ENCODE data around the gene CCDC61. TPM values are rescaled to one million over a fixed set of nuclear protein-coding genes. Genes with fewer than 3 reads are reported as not detected.
A peak's percentile ranks its signal among the peaks of the same experiment; 100 is the strongest.

CCDC61 gene
- total RNA-seq, 1 donor from 2014 or later = 9.5 TPM

- peak overlapping the region; percentile 82 for H3K4me3 Mint-ChIP-seq (ENCODE audit: unreplicated experiment)
Observed at GRCh38 chr19:46014941-46015686, 19.8 kb downstream of the CCDC61 start.

GRCh38 chr19:46015687-46016425 lies 20.6 kb downstream of the CCDC61 start:
- DNase-seq (ENCODE audit: low spot score) = peak; percentile 19
- peaks cover 3% of the 10 kb centered on the region for H3K36me3 Mint-ChIP-seq (ENCODE audit: low read depth, unreplicated experiment)
- peak overlapping the region; percentile 82 for H3K4me3 Mint-ChIP-seq (ENCODE audit: unreplicated experiment)
- peaks cover 14% of the 10 kb centered on the region for H3K27me3 Mint-ChIP-seq (ENCODE audit: unreplicated experiment)
- H3K4me1 Mint-ChIP-seq (ENCODE audit: unreplicated experiment) = peaks cover 11% of the 10 kb centered on the region
- no peak for TF ChIP-seq CTCF (IDR thresholded peaks at IDR 0.05; ENCODE audit: unreplicated experiment)
- H3K9me3 Mint-ChIP-seq (ENCODE audit: unreplicated experiment) = no peaks in the 10 kb centered on the region
- H3K27ac Mint-ChIP-seq (ENCODE audit: unreplicated experiment) = no peak overlapping the region

More at GRCh38 chr19:46014941-46015686, 19.8 kb downstream of the CCDC61 start:
- H3K36me3 Mint-ChIP-seq (ENCODE audit: low read depth, unreplicated experiment) = peaks cover 5% of the 10 kb centered on the region
- peak; percentile 50 for DNase-seq (ENCODE audit: low spot score)
- no peaks in the 10 kb centered on the region for H3K9me3 Mint-ChIP-seq (ENCODE audit: unreplicated experiment)
- peaks cover 11% of the 10 kb centered on the region for H3K4me1 Mint-ChIP-seq (ENCODE audit: unreplicated experiment)
- TF ChIP-seq CTCF (IDR thresholded peaks at IDR 0.05; ENCODE audit: unreplicated experiment) = no peak
- no peak overlapping the region for H3K27ac Mint-ChIP-seq (ENCODE audit: unreplicated experiment)
- peaks cover 17% of the 10 kb centered on the region for H3K27me3 Mint-ChIP-seq (ENCODE audit: unreplicated experiment)

DNA sequence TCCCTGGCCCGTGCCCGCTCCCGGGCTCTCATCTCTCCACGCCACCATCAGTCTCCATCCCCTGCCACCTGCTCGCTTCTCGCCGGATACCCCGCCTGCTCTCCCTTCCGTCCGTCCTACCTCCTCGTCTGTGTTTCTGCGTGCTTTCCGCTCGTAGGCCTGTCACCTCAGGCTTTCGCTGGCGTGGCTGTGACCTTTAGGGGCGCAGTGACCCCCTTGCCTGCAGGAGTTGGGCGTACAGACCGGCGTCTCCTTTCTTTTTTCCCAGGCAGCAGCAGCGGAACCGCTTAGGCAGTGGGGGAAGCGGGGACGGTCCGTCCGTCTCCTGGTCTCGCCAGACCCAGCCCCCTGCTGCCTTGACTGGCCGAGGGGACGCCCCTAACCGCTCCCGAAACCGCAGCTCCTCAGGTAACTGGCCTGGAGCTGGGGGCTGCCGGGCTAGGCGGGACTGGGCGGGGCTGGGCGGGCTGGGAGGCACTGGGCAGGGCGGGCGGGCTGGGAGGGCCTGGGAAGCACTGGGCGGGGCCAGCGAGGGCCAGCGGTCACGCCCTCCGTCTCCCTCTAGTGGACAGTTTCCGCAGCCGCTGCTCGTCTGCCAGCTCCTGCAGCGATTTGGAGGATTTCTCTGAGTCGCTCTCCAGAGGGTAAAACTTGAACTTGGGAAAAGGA lies 21.3 kb downstream of the CCDC61 start:
- no peaks in the 10 kb centered on the region for H3K9me3 Mint-ChIP-seq (ENCODE audit: unreplicated experiment)
- TF ChIP-seq CTCF (IDR thresholded peaks at IDR 0.05; ENCODE audit: unreplicated experiment) = peak; percentile 80
- H3K27ac Mint-ChIP-seq (ENCODE audit: unreplicated experiment) = peak overlapping the region; percentile 42
- H3K36me3 Mint-ChIP-seq (ENCODE audit: low read depth, unreplicated experiment) = peaks cover 3% of the 10 kb centered on the region
- H3K27me3 Mint-ChIP-seq (ENCODE audit: unreplicated experiment) = peaks cover 16% of the 10 kb centered on the region
- DNase-seq (ENCODE audit: low spot score) = peak; percentile 88
- H3K4me1 Mint-ChIP-seq (ENCODE audit: unreplicated experiment) = peaks cover 11% of the 10 kb centered on the region
- peak overlapping the region; percentile 69 for H3K4me3 Mint-ChIP-seq (ENCODE audit: unreplicated experiment)

- no peaks in the 10 kb centered on the region for H3K9me3 Mint-ChIP-seq (ENCODE audit: unreplicated experiment)
- DNase-seq (ENCODE audit: low spot score) = no peak
- H3K4me3 Mint-ChIP-seq (ENCODE audit: unreplicated experiment) = peak overlapping the region; percentile 69
- H3K27me3 Mint-ChIP-seq (ENCODE audit: unreplicated experiment) = peaks cover 20% of the 10 kb centered on the region
- H3K27ac Mint-ChIP-seq (ENCODE audit: unreplicated experiment) = no peak overlapping the region
- H3K4me1 Mint-ChIP-seq (ENCODE audit: unreplicated experiment) = peaks cover 11% of the 10 kb centered on the region
- peak; percentile 21 for TF ChIP-seq CTCF (IDR thresholded peaks at IDR 0.05; ENCODE audit: unreplicated experiment)
- peaks cover 3% of the 10 kb centered on the region for H3K36me3 Mint-ChIP-seq (ENCODE audit: low read depth, unreplicated experiment)
Observed at GRCh38 chr19:46017095-46017429, 21.8 kb downstream of the CCDC61 start.
